Natural killer cell (primary cell): ENCODE measurements around the gene DHRS7. TPM values are rescaled to one million over a fixed set of nuclear protein-coding genes. Genes with fewer than 3 reads are reported as not detected.

Source experiments
- ATAC-seq, 3 donors: fragments of 150-1000 bp in 2 of 3; fragments of 200-7000 bp in 1 of 3; cut with Tn5 transposase; 1 replicate in 1 of 3; 2 replicates in 2 of 3; pipeline ENCODE4 v1.10.0; 2021; ENCODE audit warnings: mild to moderate bottlenecking in 2 of 3, moderate library complexity in 2 of 3
- DNase-seq, 2 donors: peaks; one replicate each; pipeline versions ENCODE4 v3.0.0 to v3.0.0-alpha.2; 2013 to 2021; ENCODE audit warnings: mixed read lengths in 1 of 2
- H3K27ac ChIP-seq: one replicate; pipeline ENCODE4 v1.5.1; 2013; ENCODE audit warnings: mild to moderate bottlenecking, low read length
- H3K27me3 ChIP-seq: one replicate; pipeline ENCODE4 v1.6.1; 2013; ENCODE audit warnings: low read length; ENCODE audit not compliant: control insufficient read depth, insufficient read depth
- H3K36me3 ChIP-seq: one replicate; pipeline ENCODE4 v1.6.1; 2013; ENCODE audit warnings: low read length; ENCODE audit not compliant: control insufficient read depth, insufficient read depth
- H3K4me1 ChIP-seq: one replicate; pipeline ENCODE4 v1.6.1; 2013; ENCODE audit warnings: low read length; ENCODE audit not compliant: control insufficient read depth, insufficient read depth
- H3K4me3 ChIP-seq: one replicate; pipeline ENCODE4 v1.5.1; 2013; ENCODE audit warnings: low read length
- H3K9me3 ChIP-seq: one replicate; pipeline ENCODE4 v1.6.1; 2013; ENCODE audit warnings: low read length; ENCODE audit not compliant: control insufficient read depth, insufficient read depth
- H3K27ac Mint-ChIP-seq, 2 donors: one replicate each; pipeline ENCODE4 v1.8.0; 2022; ENCODE audit warnings: mild to moderate bottlenecking in 2 of 2, mixed read lengths in 2 of 2, moderate library complexity in 1 of 2
- H3K27me3 Mint-ChIP-seq, 2 donors: one replicate each; pipeline ENCODE4 v1.8.0; 2022; ENCODE audit warnings: low read depth in 2 of 2, mixed read lengths in 2 of 2
- H3K36me3 Mint-ChIP-seq: one replicate; pipeline ENCODE4 v1.8.0; 2022; ENCODE audit warnings: mixed read lengths
- H3K4me1 Mint-ChIP-seq, 2 donors: one replicate each; pipeline ENCODE4 v1.8.0; 2022; ENCODE audit warnings: mixed read lengths in 2 of 2
- H3K4me3 Mint-ChIP-seq: one replicate; pipeline ENCODE4 v1.8.0; 2022; ENCODE audit warnings: mild to moderate bottlenecking, moderate library complexity, mixed read lengths
- H3K9me3 Mint-ChIP-seq, 2 donors: one replicate each; pipeline ENCODE4 v1.8.0; 2022; ENCODE audit warnings: mixed read lengths in 2 of 2
- WGBS: methylation state at CpG from one replicate; pipeline ENCODE4 v1.1.7; 2013; ENCODE audit warnings: missing lambda C conversion rate; ENCODE audit not compliant: insufficient coverage; 5-methylcytosine and 5-hydroxymethylcytosine counted together
- intact Hi-C: fragments of 100-400 bp; cut with micrococcal nuclease; formaldehyde crosslinking; loops from one replicate; pipeline ENCODE4 v1.14.2; 2022
- total RNA-seq, 4 donors: library from RNA; stranded (reverse); fragments of 120-200 nt in 1 of 4; gene quantifications; one replicate each; pipeline versions ENCODE4 v1.2.3 to v1.2.4, GENCODE V29; 2013 to 2022
- TF ChIP-seq, protein P1 (sequence below): fragments of 200-600 bp; IDR thresholded peaks from one replicate; pipeline ENCODE4 v1.8.0; 2022; ENCODE audit warnings: antibody characterized with exemption

Gene DHRS7
- total RNA-seq, 3 donors from 2014 or later (not counting 1 experiment from before 2014, with no cell fraction given), result 115 to 139 (median 126) TPM

DNA sequence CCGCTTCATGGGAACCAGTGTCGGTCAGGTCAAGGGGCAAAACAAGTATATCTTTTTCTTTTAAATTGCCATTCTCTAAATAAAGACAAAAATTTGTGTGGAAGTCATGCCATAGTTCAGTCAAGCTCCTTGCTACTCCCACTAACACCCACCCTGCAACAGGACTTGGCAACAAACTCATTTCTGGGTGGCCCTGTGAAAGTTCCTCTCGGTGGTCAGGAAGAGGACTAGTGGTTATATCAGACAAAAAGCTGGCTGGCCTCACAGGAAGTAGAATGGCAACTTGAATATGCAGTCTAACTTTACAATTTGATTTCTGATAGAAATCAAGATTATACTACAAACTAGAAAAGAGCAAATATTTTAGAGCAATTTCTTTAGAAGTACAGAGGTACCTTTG lies 11.2 kb downstream of the DHRS7 start:
- TF ChIP-seq, protein P1, sequence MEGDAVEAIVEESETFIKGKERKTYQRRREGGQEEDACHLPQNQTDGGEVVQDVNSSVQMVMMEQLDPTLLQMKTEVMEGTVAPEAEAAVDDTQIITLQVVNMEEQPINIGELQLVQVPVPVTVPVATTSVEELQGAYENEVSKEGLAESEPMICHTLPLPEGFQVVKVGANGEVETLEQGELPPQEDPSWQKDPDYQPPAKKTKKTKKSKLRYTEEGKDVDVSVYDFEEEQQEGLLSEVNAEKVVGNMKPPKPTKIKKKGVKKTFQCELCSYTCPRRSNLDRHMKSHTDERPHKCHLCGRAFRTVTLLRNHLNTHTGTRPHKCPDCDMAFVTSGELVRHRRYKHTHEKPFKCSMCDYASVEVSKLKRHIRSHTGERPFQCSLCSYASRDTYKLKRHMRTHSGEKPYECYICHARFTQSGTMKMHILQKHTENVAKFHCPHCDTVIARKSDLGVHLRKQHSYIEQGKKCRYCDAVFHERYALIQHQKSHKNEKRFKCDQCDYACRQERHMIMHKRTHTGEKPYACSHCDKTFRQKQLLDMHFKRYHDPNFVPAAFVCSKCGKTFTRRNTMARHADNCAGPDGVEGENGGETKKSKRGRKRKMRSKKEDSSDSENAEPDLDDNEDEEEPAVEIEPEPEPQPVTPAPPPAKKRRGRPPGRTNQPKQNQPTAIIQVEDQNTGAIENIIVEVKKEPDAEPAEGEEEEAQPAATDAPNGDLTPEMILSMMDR, result no peak
- Histone ChIP-seq H3K4me3 (no peak overlapping the region), H3K9me3 (no peaks in the 10 kb centered on the region), H3K36me3 (peaks cover 27% of the 10 kb centered on the region), H3K27ac (peak overlapping the region; percentile 77), H3K27me3 (no peaks in the 10 kb centered on the region), H3K4me1 (peaks cover 34% of the 10 kb centered on the region)
- DNase-seq (peak in 1 of 2 donors; percentile 43), ATAC-seq (peak; percentile 36 to 49 (median 48))
- peaks cover 15% of the 10 kb centered on the region for H3K36me3 Mint-ChIP-seq
- peak overlapping the region; percentile 90 to 97 for H3K27ac Mint-ChIP-seq
- no peaks in the 10 kb centered on the region for H3K27me3 Mint-ChIP-seq
- peak overlapping the region; percentile 86 for H3K4me3 Mint-ChIP-seq
- 57% methylated on average over 3 of the region's 3 CpGs for WGBS
- intact Hi-C loops, result loop anchor here (2.0 to 10.0 kb wide), 2 partner anchors 61 to 969 kb away; partner anchors contain the start of gene DAAM1
- peaks cover 68% of the 10 kb centered on the region in 2 donors for H3K4me1 Mint-ChIP-seq
- no peaks in the 10 kb centered on the region for H3K9me3 Mint-ChIP-seq

DNA sequence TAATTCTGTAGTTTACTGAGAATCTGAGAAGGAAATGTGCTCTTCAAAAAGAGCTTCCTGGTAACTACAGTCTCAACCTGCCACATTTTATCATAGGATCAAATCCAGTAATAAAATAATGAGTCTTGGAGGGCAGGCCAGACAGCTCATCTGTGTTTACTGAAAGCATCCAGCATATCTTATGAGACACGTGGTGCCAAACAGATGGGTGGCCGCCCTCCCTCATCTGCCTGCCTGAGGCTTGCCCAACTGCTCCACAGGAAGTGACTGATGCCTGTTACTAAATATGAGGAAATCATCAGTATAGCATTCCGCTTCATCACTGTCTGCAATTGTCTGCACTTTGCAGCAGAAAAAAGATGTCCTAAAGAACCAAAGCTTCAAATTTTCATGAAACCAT lies 13.5 kb downstream of the DHRS7 start:
- peaks cover 52% of the 10 kb centered on the region in 2 donors for H3K4me1 Mint-ChIP-seq
- 0% methylated on average over 3 of the region's 3 CpGs for WGBS

GRCh38 chr14:60134702-60135101 lies 30.5 kb downstream of the DHRS7 start:
- H3K36me3 ChIP-seq, result peaks cover 4% of the 10 kb centered on the region
- Mint-ChIP-seq H3K27me3 (no peaks in the 10 kb centered on the region), H3K36me3 (no peaks in the 10 kb centered on the region), H3K4me3 (no peak overlapping the region), H3K27ac (no peak overlapping the region), H3K4me1 (peaks cover 8 to 28% of the 10 kb centered on the region in 2 donors), H3K9me3 (no peaks in the 10 kb centered on the region)
- H3K9me3 ChIP-seq, result no peaks in the 10 kb centered on the region
- no CpG with 5 or more reads among the region's 3 CpGs for WGBS
- H3K27me3 ChIP-seq, result no peaks in the 10 kb centered on the region
- no peak for ATAC-seq
- H3K27ac ChIP-seq, result no peak overlapping the region
- no peak overlapping the region for H3K4me3 ChIP-seq
- no peak for DNase-seq
- no peaks in the 10 kb centered on the region for H3K4me1 ChIP-seq
- TF ChIP-seq, protein P1, result no peak
- intact Hi-C loops, result no loop called here

More for the DNA sequence above, 13.5 kb downstream of the DHRS7 start:
- Mint-ChIP-seq H3K27ac (peak overlapping the region; percentile 96 to 97), H3K9me3 (no peaks in the 10 kb centered on the region), H3K4me3 (peak overlapping the region; percentile 71), H3K27me3 (no peaks in the 10 kb centered on the region), H3K36me3 (peaks cover 25% of the 10 kb centered on the region)
- peak; percentile 92 to 98 (median 97) for ATAC-seq
- no peaks in the 10 kb centered on the region for H3K9me3 ChIP-seq
- H3K4me3 ChIP-seq, result no peak overlapping the region
- no peaks in the 10 kb centered on the region for H3K27me3 ChIP-seq
- H3K27ac ChIP-seq, result peak overlapping the region; percentile 77
- intact Hi-C loops, result loop anchor here (1.0 to 10.0 kb wide), 3 partner anchors 13 to 967 kb away; partner anchors contain the start of genes DAAM1 and PPM1A
- peaks cover 28% of the 10 kb centered on the region for H3K4me1 ChIP-seq
- DNase-seq, result peak; percentile 68 to 83
- peaks cover 48% of the 10 kb centered on the region for H3K36me3 ChIP-seq
- TF ChIP-seq, protein P1, result no peak

DNA sequence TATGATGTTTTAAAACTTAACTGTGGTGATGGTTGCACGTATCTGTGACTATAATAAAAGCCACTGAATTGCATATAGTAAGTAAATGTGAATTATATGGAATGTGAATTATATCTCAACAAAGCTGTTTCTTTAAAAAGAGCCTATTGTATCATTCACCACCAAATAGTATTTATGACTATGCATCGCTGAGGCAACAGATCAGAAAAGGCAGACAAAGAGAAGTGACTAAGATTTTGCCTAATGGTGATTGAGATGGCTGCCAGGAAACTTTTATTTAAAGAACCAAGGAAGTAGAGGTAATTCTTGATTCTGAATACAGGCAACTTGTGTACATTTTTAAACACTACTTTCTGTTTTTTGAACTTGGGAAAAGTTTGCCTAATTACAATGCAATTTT lies 31.7 kb downstream of the DHRS7 start:
- WGBS, result 100% methylated on average over 1 of the region's 2 CpGs
- peak overlapping the region; percentile 8 to 57 for H3K27ac Mint-ChIP-seq
- no peaks in the 10 kb centered on the region for H3K27me3 Mint-ChIP-seq
- H3K9me3 ChIP-seq, result no peaks in the 10 kb centered on the region
- no peaks in the 10 kb centered on the region for H3K4me1 ChIP-seq
- peaks cover 8 to 31% of the 10 kb centered on the region in 2 donors for H3K4me1 Mint-ChIP-seq
- H3K4me3 ChIP-seq, result no peak overlapping the region
- DNase-seq (no peak), ATAC-seq (no peak)
- no peak overlapping the region for H3K27ac ChIP-seq
- no peak overlapping the region for H3K4me3 Mint-ChIP-seq
- H3K36me3 ChIP-seq, result peaks cover 4% of the 10 kb centered on the region
- TF ChIP-seq, protein P1, result no peak
- intact Hi-C loops, result no loop called here
- H3K27me3 ChIP-seq, result no peaks in the 10 kb centered on the region
- H3K9me3 Mint-ChIP-seq, result no peaks in the 10 kb centered on the region
- no peaks in the 10 kb centered on the region for H3K36me3 Mint-ChIP-seq
